Astrocyte of the spinal cord (primary cell): ENCODE measurements around the gene TMEM107.

ENCODE experiments used
- DNase-seq: peaks from one replicate; pipeline ENCODE4 v3.0.0; 2011; ENCODE audit warnings: low read depth, low spot score
- H3K4me3 ChIP-seq: 2 replicates; pipeline ENCODE4 v1.5.1; 2011; ENCODE audit warnings: low read depth, mild to moderate bottlenecking, low read length, moderate library complexity
- in situ Hi-C: cut with HindIII; loops from 2 replicates; pipeline ENCODE4 v1.10.0; 2017; ENCODE audit warnings: low sequenced_read_pairs
- TF ChIP-seq, protein P1 (sequence below): IDR thresholded peaks from 2 replicates; pipeline ENCODE4 v1.5.1; 2012; ENCODE audit warnings: low read depth, mild to moderate bottlenecking, low read length, inconsistent platforms

Gene TMEM107

DNA sequence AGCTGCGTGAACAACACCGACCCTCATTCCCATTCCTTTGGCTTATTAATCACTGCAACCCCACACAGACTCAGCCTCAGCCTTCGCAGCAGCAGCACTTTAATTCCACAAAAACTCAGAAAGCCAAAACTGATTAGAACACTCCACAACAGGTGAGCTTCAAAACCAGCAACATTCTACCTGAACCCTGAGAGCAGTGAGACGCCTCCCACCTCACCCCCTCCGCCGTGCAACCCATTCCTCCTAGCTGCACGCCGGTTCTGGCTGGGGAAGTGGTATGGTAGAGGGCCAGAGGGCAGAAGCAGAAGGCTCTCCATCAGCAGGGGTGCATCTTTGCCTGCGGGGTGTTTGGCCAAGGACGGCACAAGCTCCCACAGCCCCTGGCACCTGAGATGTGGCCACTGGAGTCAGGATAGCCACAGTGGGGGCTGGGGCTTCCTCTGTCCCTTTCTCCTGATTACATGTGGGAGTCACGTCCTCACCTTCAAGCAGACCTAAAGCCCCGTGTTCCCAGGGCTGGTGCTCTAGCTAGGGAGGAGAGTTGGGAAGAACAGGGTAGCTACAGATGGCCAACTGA, 12.2 kb upstream of the TMEM107 start:
- peak overlapping the region; percentile 80 for H3K4me3 ChIP-seq
- no peak for DNase-seq
- in situ Hi-C loops, result no loop called here
- TF ChIP-seq, protein P1, sequence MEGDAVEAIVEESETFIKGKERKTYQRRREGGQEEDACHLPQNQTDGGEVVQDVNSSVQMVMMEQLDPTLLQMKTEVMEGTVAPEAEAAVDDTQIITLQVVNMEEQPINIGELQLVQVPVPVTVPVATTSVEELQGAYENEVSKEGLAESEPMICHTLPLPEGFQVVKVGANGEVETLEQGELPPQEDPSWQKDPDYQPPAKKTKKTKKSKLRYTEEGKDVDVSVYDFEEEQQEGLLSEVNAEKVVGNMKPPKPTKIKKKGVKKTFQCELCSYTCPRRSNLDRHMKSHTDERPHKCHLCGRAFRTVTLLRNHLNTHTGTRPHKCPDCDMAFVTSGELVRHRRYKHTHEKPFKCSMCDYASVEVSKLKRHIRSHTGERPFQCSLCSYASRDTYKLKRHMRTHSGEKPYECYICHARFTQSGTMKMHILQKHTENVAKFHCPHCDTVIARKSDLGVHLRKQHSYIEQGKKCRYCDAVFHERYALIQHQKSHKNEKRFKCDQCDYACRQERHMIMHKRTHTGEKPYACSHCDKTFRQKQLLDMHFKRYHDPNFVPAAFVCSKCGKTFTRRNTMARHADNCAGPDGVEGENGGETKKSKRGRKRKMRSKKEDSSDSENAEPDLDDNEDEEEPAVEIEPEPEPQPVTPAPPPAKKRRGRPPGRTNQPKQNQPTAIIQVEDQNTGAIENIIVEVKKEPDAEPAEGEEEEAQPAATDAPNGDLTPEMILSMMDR, result no peak

DNA sequence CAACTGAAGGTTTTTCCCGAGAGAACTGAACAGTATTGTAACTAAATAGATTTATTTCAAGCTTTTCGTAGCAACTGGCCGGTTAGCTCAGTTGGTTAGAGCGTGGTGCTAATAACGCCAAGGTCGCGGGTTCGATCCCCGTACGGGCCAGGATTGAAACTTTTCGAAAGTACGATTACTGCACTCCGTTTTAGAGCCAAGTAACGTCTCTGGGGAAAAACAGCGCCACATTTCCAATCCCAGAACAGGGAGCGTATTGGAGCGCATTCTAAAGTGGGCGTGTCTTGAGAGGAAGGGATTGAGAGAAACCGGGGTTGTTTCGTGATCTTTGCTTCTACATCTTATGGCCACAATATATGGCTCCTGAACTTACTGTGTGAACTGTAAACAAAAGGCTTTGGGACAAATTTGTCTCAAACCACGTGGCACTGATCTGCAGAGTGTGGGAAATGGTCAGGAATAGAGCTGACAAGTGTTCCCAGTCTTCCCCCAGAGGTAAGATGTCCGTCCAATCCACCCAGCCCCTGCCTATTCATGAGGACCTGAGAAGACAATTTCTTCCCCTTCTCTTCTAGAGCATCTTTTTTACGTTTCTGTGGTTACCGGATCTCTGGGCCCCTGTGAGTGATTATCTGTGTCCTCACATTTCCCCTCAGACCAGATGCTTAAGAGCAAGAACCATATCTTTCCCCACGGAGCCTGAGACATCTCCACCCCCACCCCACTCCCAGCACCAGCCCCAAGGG, 11.5 kb upstream of the TMEM107 start:
- peak overlapping the region; percentile 80 for H3K4me3 ChIP-seq
- peak; percentile 99 for DNase-seq
- in situ Hi-C loops, result no loop called here
- TF ChIP-seq, protein P1, result no peak

DNA sequence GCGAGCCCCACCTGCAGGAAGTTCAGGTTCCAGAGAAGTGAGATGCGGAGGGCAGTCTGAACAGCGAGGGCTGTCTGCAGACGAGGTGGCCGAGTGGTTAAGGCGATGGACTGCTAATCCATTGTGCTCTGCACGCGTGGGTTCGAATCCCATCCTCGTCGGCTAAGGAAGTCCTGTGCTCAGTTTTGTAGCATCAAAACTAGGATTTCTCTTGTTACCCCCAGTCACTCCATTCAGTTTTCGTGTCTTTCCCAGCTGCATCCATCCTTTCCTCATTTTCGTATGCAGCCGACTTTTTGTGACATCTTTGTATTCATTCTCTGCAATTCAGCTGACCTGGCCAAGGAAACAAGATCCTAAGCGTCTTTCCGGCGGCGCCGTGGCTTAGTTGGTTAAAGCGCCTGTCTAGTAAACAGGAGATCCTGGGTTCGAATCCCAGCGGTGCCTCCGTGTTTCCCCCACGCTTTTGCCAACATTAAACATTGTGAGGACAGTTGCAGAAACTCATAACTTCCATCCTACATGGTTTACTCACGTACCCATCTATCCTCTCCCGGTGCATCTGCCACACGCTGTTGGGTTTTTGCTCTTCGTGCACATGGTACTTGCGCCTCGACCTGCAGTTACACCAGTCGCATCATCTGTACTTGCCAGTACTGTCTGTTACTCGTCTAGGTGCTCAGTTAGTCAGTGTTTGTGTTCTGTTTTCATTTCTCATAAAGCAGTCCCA, 10.8 kb upstream of the TMEM107 start:
- in situ Hi-C loops, result no loop called here
- DNase-seq, result peak; percentile 95
- TF ChIP-seq, protein P1, result peak; percentile 45
- peak overlapping the region; percentile 59 for H3K4me3 ChIP-seq

DNA sequence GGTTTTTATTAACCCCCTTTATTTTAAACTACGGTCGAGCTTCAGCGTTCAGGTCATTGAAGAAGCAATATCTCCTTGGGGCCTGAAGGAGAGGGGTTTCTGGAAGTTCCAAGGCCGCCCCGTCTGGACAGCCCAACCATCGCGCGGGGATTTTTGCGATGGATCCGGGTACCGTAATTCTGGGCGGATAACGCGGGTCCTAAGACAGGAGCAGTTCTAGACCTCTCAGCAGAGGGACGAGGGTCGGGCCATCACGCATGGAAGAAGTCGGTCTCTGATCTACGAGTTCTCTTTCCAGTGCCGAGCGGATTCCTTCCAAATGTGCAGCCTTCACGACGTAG, 10.2 kb upstream of the TMEM107 start:
- DNase-seq, result no peak
- in situ Hi-C loops, result no loop called here
- TF ChIP-seq, protein P1, result no peak
- H3K4me3 ChIP-seq, result peak overlapping the region; percentile 59

DNA sequence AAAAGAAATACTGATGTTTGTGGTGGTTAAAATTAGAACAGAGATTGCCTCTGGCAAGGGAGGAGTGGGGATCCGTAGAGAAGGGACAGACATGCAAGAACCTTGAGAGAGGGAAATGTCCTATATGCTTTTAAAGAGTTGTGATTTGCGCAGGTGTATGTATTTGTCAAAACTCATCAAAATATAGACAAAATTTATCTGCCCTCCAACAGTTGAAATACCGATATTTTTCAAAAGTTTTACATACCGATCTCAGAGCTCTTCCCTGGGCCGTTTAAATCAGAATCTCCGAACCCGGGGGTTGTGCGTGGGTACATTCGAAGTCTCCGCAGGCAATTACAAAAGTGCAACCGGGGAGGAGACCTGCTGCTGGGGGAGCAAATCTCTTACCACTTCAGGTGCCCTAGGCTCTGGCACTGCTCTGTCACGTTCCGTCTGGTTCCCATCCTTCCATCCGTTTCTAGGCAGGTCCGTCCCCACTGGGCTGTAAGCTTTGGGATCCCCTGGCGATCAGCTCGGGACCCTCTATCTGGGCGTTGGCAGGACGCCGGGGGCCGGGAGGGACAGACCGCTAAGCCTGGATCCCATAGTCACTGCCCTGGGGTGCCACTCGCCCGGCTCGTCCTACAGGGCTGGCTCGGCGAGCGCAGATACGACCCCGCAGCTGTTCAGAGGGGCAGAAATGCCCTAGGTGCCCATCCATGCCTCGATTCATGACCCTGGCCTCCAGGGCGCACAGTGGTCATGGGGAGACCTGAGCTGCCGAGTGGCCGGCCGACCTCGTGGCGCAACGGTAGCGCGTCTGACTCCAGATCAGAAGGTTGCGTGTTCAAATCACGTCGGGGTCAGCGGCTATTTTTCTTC, 9.6 kb upstream of the TMEM107 start:
- H3K4me3 ChIP-seq, result peak overlapping the region; percentile 59
- DNase-seq, result peak; percentile 62
- TF ChIP-seq, protein P1, result no peak
- in situ Hi-C loops, result no loop called here
